ENCODE measurements around the gene BCORL1. TPM values are rescaled to one million over a fixed set of nuclear protein-coding genes. Genes with fewer than 3 reads are reported as not detected.
A peak's percentile ranks its signal among the peaks of the same experiment; 100 is the strongest.

The BCORL1 gene
- total RNA-seq, 1 donor from 2014 or later = 22.3 TPM

GRCh38 chrX:129933700-129934099 lies 48.7 kb upstream of the BCORL1 start:
- Histone ChIP-seq H3K4me1 (ENCODE audit: insufficient read depth, low read length) (no peaks in the 10 kb centered on the region), H4K20me1 (ENCODE audit: insufficient read depth, low read length) (no peaks in the 10 kb centered on the region), H3K27ac (ENCODE audit: low read depth, low read length) (no peak overlapping the region), H3K9ac (ENCODE audit: low read length) (no peak overlapping the region), H3K36me3 (ENCODE audit: insufficient read depth, low read length) (no peaks in the 10 kb centered on the region), H3K4me3 (ENCODE audit: insufficient read depth, low read depth, low read length) (no peak overlapping the region), H3K9me3 (ENCODE audit: insufficient read depth, low read depth, low read length) (no peaks in the 10 kb centered on the region), H3K27me3 (ENCODE audit: insufficient read depth, low read length) (peaks cover 13% of the 10 kb centered on the region), H3K4me2 (ENCODE audit: low read length) (no peak overlapping the region), H2AFZ (ENCODE audit: low read depth, low read length) (no peak overlapping the region), H3K79me2 (ENCODE audit: insufficient read depth, low read length) (no peaks in the 10 kb centered on the region)
- Mint-ChIP-seq H3K27me3 (ENCODE audit: low read depth, unreplicated experiment) (peaks cover 29% of the 10 kb centered on the region), H3K4me1 (ENCODE audit: low read depth, unreplicated experiment) (peaks cover 3% of the 10 kb centered on the region), H3K36me3 (ENCODE audit: low read depth, unreplicated experiment) (no peaks in the 10 kb centered on the region), H3K27ac (ENCODE audit: unreplicated experiment) (no peak overlapping the region), H3K9me3 (ENCODE audit: unreplicated experiment) (no peaks in the 10 kb centered on the region), H3K4me3 (ENCODE audit: unreplicated experiment) (no peak overlapping the region)
- no peak for FAIRE-seq
- DNase-seq (ENCODE audit: low read depth) = no peak
- no peak for TF ChIP-seq EZH2 (IDR thresholded peaks at IDR 0.05; ENCODE audit: insufficient read depth, low read length)
- TF ChIP-seq, protein P1, sequence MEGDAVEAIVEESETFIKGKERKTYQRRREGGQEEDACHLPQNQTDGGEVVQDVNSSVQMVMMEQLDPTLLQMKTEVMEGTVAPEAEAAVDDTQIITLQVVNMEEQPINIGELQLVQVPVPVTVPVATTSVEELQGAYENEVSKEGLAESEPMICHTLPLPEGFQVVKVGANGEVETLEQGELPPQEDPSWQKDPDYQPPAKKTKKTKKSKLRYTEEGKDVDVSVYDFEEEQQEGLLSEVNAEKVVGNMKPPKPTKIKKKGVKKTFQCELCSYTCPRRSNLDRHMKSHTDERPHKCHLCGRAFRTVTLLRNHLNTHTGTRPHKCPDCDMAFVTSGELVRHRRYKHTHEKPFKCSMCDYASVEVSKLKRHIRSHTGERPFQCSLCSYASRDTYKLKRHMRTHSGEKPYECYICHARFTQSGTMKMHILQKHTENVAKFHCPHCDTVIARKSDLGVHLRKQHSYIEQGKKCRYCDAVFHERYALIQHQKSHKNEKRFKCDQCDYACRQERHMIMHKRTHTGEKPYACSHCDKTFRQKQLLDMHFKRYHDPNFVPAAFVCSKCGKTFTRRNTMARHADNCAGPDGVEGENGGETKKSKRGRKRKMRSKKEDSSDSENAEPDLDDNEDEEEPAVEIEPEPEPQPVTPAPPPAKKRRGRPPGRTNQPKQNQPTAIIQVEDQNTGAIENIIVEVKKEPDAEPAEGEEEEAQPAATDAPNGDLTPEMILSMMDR (IDR thresholded peaks at IDR 0.05; ENCODE audit: insufficient read depth, low read depth, low read length) = no peak

DNA sequence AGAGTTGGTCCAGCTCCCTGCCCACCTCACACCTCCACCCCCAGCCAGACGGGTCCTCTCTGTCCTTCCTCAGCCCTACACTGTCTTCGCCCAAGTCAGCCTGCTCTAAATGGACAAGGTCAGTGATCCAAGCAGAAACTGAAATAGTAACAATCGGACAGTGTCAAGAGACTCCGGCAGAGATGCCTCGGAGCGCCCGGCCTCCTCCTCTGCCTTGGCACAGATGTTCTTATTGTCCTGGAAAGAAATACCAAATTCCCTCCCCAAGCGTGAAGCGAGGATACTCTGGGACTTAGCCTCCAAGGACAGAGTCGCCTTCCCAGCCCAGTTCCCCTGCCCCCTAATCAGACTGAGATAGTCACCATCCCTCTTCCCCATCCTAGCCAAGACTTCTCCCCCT lies 48.0 kb upstream of the BCORL1 start:
- H3K27me3 ChIP-seq (ENCODE audit: insufficient read depth, low read length) = peaks cover 13% of the 10 kb centered on the region
- Mint-ChIP-seq H3K4me1 (ENCODE audit: low read depth, unreplicated experiment) (peaks cover 3% of the 10 kb centered on the region), H3K27ac (ENCODE audit: unreplicated experiment) (no peak overlapping the region), H3K36me3 (ENCODE audit: low read depth, unreplicated experiment) (no peaks in the 10 kb centered on the region), H3K27me3 (ENCODE audit: low read depth, unreplicated experiment) (peaks cover 33% of the 10 kb centered on the region), H3K4me3 (ENCODE audit: unreplicated experiment) (no peak overlapping the region), H3K9me3 (ENCODE audit: unreplicated experiment) (no peaks in the 10 kb centered on the region)
- DNase-seq (ENCODE audit: low read depth) (no peak), FAIRE-seq (peak; percentile 17)
- no peaks in the 10 kb centered on the region for H4K20me1 ChIP-seq (ENCODE audit: insufficient read depth, low read length)
- no peaks in the 10 kb centered on the region for H3K9me3 ChIP-seq (ENCODE audit: insufficient read depth, low read depth, low read length)
- H3K4me1 ChIP-seq (ENCODE audit: insufficient read depth, low read length) = no peaks in the 10 kb centered on the region
- H3K4me2 ChIP-seq (ENCODE audit: low read length) = no peak overlapping the region
- TF ChIP-seq, protein P1 (IDR thresholded peaks at IDR 0.05; ENCODE audit: insufficient read depth, low read depth, low read length) = no peak
- no peaks in the 10 kb centered on the region for H3K36me3 ChIP-seq (ENCODE audit: insufficient read depth, low read length)
- H3K9ac ChIP-seq (ENCODE audit: low read length) = no peak overlapping the region
- H3K79me2 ChIP-seq (ENCODE audit: insufficient read depth, low read length) = no peaks in the 10 kb centered on the region
- no peak overlapping the region for H3K27ac ChIP-seq (ENCODE audit: low read depth, low read length)
- H2AFZ ChIP-seq (ENCODE audit: low read depth, low read length) = no peak overlapping the region
- H3K4me3 ChIP-seq (ENCODE audit: insufficient read depth, low read depth, low read length) = no peak overlapping the region

- no peak for DNase-seq (ENCODE audit: low read depth)
- Histone ChIP-seq H3K4me2 (ENCODE audit: low read length) (no peak overlapping the region), H3K27me3 (ENCODE audit: insufficient read depth, low read length) (peaks cover 14% of the 10 kb centered on the region), H3K9me3 (ENCODE audit: insufficient read depth, low read depth, low read length) (no peaks in the 10 kb centered on the region), H2AFZ (ENCODE audit: low read depth, low read length) (no peak overlapping the region), H4K20me1 (ENCODE audit: insufficient read depth, low read length) (no peaks in the 10 kb centered on the region), H3K4me3 (ENCODE audit: insufficient read depth, low read depth, low read length) (no peak overlapping the region), H3K27ac (ENCODE audit: low read depth, low read length) (no peak overlapping the region), H3K36me3 (ENCODE audit: insufficient read depth, low read length) (no peaks in the 10 kb centered on the region), H3K4me1 (ENCODE audit: insufficient read depth, low read length) (no peaks in the 10 kb centered on the region), H3K9ac (ENCODE audit: low read length) (no peak overlapping the region), H3K79me2 (ENCODE audit: insufficient read depth, low read length) (no peaks in the 10 kb centered on the region)
- Mint-ChIP-seq H3K36me3 (ENCODE audit: low read depth, unreplicated experiment) (no peaks in the 10 kb centered on the region), H3K4me3 (ENCODE audit: unreplicated experiment) (no peak overlapping the region), H3K9me3 (ENCODE audit: unreplicated experiment) (no peaks in the 10 kb centered on the region), H3K27ac (ENCODE audit: unreplicated experiment) (no peak overlapping the region), H3K4me1 (ENCODE audit: low read depth, unreplicated experiment) (peaks cover 3% of the 10 kb centered on the region), H3K27me3 (ENCODE audit: low read depth, unreplicated experiment) (peaks cover 33% of the 10 kb centered on the region)
- FAIRE-seq = peak; percentile 85
- TF ChIP-seq EZH2 (IDR thresholded peaks at IDR 0.05; ENCODE audit: insufficient read depth, low read length) = no peak
- TF ChIP-seq, protein P1 (IDR thresholded peaks at IDR 0.05; ENCODE audit: insufficient read depth, low read depth, low read length) = no peak
Observed at GRCh38 chrX:129934952-129935351, 47.5 kb upstream of the BCORL1 start.

All from astrocyte (in vitro differentiated cells and primary cell).